Measurements from ENCODE around the gene TAF4.

DNA sequence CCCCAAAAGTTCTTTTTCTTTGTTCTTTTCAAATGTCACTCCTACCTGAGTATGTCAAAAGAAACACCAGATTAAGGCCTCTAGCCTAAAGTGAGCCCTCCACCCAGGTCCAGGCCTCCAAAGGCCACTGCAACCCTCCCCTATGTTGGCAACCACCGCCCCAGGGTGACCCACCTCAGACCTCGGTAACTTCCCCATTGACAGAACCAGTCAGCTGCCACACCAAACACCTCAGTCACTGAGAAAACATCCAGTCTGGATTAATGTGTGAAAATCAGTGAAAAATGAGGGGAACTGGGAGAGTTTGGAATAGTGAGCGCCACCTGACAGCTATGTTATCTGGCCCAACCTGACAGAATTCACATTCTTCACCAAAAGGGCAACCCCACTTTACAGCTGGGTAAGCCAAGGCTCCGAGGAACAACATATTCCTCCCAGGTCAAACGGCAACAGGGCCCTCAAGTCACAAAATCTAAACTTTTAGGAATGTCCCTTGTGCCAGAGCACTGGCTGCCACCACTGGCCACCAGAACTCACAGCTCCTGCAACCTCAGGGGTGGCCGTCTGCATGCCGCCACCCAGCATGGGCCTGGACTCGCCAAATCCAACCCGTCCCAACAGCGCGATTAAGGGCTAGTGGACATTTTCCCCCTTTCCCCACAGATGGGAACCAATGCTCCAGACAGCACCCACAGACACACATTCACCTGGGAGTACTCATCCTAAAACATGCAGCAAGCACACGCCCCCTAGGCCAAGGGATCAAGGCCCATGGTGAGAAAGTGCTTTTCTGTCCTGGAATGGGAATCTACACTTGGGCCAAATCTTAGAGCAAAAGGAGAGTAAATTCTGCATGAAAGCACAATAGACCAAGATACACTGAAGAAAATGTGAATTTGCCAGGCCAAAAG is 4.8 kb downstream of the TAF4 start:
- no peak for TF ChIP-seq SUZ12 (IDR thresholded peaks at IDR 0.05)
- no peak for TF ChIP-seq FOXA1 (IDR thresholded peaks at IDR 0.05)
- no peak for TF ChIP-seq CTBP1 (IDR thresholded peaks at IDR 0.05; ENCODE audit: borderline replicate concordance)
- TF ChIP-seq, protein P1, sequence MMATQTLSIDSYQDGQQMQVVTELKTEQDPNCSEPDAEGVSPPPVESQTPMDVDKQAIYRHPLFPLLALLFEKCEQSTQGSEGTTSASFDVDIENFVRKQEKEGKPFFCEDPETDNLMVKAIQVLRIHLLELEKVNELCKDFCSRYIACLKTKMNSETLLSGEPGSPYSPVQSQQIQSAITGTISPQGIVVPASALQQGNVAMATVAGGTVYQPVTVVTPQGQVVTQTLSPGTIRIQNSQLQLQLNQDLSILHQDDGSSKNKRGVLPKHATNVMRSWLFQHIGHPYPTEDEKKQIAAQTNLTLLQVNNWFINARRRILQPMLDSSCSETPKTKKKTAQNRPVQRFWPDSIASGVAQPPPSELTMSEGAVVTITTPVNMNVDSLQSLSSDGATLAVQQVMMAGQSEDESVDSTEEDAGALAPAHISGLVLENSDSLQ (IDR thresholded peaks at IDR 0.05): no peak
- no peak for TF ChIP-seq ELF4 (IDR thresholded peaks at IDR 0.05)
- no peak for TF ChIP-seq ZNF384 (IDR thresholded peaks at IDR 0.05)
- no peak for TF ChIP-seq NFRKB (IDR thresholded peaks at IDR 0.05)
- TF ChIP-seq TARDBP (IDR thresholded peaks at IDR 0.05): no peak
- no peak for TF ChIP-seq FOXM1 (IDR thresholded peaks at IDR 0.05; ENCODE audit: borderline replicate concordance)
- no peak for TF ChIP-seq BHLHE40 (IDR thresholded peaks at IDR 0.05; ENCODE audit: borderline replicate concordance)
- no peak for TF ChIP-seq SP1 (IDR thresholded peaks at IDR 0.05)
- TF ChIP-seq L3MBTL2 (conservative IDR thresholded peaks at IDR 0.05): no peak
- no peak for TF ChIP-seq FOXK2 (IDR thresholded peaks at IDR 0.05)

All from HEK293T (cell line).